H1 (cell line): ENCODE results near the gene TSC22D3.

Experiments
- CBX5 ChIP-seq: fragments of 300-800, 300-1000 bp; sonication (generic); IDR thresholded peaks from 2 replicates; pipeline ENCODE4 v1.7.1; 2016; ENCODE audit warnings: antibody characterized with exemption, low read length, low read depth
- CEBPB ChIP-seq: IDR thresholded peaks from 2 replicates; pipeline ENCODE4 v1.6.1; 2012; ENCODE audit warnings: low read depth, low read length
- CREB1 ChIP-seq: IDR thresholded peaks from 2 replicates; pipeline ENCODE4 v1.6.1; 2012; ENCODE audit warnings: inconsistent platforms
- GABPA ChIP-seq: IDR thresholded peaks from 2 replicates; pipeline ENCODE4 v1.6.1; 2011; ENCODE audit warnings: mild to moderate bottlenecking, low read length, moderate library complexity, borderline replicate concordance; ENCODE audit not compliant: insufficient read depth
- POLR2A ChIP-seq, 2 experiments: IDR thresholded peaks; 1 replicate in 1 of 2; 2 replicates in 1 of 2; pipeline ENCODE4 v1.6.1; 2011; ENCODE audit warnings: low read depth in 2 of 2, low read length in 2 of 2, mild to moderate bottlenecking in 2 of 2; ENCODE audit errors: control extremely low read depth in 1 of 2
- POLR2AphosphoS5 ChIP-seq: IDR thresholded peaks from 2 replicates; pipeline ENCODE4 v1.6.1; 2011; ENCODE audit warnings: low read depth, low read length
- RXRA ChIP-seq: IDR thresholded peaks from 2 replicates; pipeline ENCODE4 v1.6.1; 2011; ENCODE audit warnings: low read depth, mild to moderate bottlenecking, low read length, moderate library complexity; ENCODE audit not compliant: insufficient read depth
- SRF ChIP-seq: IDR thresholded peaks from 2 replicates; pipeline ENCODE4 v1.6.1; 2011; ENCODE audit warnings: mild to moderate bottlenecking, low read depth, low read length, moderate library complexity
- TAF1 ChIP-seq: IDR thresholded peaks from 2 replicates; pipeline ENCODE4 v1.6.1; 2011; ENCODE audit warnings: mild to moderate bottlenecking, low read depth, low read length
- TF ChIP-seq, protein P1 (sequence below), 3 experiments: IDR thresholded peaks; 1 replicate in 2 of 3; 2 replicates in 1 of 3; pipeline versions ENCODE4 v1.5.1 to v1.6.1; 2011; ENCODE audit warnings: low read length in 3 of 3, mild to moderate bottlenecking in 3 of 3, inconsistent platforms in 2 of 3, low read depth in 1 of 3, moderate library complexity in 1 of 3; ENCODE audit not compliant: insufficient read depth in 1 of 3; ENCODE audit errors: control extremely low read depth in 1 of 3
- TF ChIP-seq, protein P2 (sequence below): IDR thresholded peaks from 2 replicates; pipeline ENCODE4 v1.6.1; 2012; ENCODE audit warnings: inconsistent platforms

DNA sequence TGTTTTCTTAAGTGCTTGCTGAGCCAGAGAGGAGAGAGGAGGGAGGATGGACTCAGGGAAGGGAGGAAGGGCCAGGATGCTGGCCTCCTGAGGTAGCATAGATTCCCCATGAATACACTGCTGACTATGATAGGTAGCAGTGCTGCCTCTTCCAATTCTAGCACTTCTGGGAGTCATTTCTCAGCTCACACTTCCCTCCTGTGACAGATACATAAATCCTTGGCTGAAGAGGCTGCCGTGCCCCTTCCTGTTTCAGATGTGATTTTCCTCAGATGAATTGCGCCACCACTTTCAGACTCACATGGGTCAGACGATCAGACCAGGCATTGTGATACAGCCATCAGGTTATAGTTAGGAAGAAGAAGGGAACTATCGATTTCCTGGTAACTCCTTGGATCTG lies 22.4 kb downstream of the TSC22D3 start:
- TF ChIP-seq, protein P1, sequence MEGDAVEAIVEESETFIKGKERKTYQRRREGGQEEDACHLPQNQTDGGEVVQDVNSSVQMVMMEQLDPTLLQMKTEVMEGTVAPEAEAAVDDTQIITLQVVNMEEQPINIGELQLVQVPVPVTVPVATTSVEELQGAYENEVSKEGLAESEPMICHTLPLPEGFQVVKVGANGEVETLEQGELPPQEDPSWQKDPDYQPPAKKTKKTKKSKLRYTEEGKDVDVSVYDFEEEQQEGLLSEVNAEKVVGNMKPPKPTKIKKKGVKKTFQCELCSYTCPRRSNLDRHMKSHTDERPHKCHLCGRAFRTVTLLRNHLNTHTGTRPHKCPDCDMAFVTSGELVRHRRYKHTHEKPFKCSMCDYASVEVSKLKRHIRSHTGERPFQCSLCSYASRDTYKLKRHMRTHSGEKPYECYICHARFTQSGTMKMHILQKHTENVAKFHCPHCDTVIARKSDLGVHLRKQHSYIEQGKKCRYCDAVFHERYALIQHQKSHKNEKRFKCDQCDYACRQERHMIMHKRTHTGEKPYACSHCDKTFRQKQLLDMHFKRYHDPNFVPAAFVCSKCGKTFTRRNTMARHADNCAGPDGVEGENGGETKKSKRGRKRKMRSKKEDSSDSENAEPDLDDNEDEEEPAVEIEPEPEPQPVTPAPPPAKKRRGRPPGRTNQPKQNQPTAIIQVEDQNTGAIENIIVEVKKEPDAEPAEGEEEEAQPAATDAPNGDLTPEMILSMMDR (IDR thresholded peaks at IDR 0.05; ENCODE audit: control extremely low read depth in 1 of 3, insufficient read depth in 1 of 3, low read depth in 1 of 3, low read length in 3 of 3), result no peak
- TF ChIP-seq, protein P2, sequence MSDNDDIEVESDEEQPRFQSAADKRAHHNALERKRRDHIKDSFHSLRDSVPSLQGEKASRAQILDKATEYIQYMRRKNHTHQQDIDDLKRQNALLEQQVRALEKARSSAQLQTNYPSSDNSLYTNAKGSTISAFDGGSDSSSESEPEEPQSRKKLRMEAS, result no peak
- TF ChIP-seq CBX5 (no peak), POLR2A (IDR thresholded peaks at IDR 0.05; ENCODE audit: control extremely low read depth in 1 of 2, low read depth in 2 of 2, low read length in 2 of 2) (no peak), CEBPB (no peak), CREB1 (no peak), SRF (no peak), TAF1 (no peak), RXRA (no peak), POLR2AphosphoS5 (no peak), GABPA (no peak)
